HG03139 (cell line): ENCODE measurements around the gene ARHGAP33.
"Not testable (repeated sequence)": the region's sequence is repeated elsewhere in the genome, so short reads cannot be mapped to it uniquely, and the experiment has no call there.

ENCODE experiments used
- ATAC-seq: cut with Tn5 transposase; IDR thresholded peaks from one replicate; pipeline ENCODE4 v1.9.1; 2021; ENCODE audit not compliant: unreplicated experiment

The ARHGAP33 gene

DNA sequence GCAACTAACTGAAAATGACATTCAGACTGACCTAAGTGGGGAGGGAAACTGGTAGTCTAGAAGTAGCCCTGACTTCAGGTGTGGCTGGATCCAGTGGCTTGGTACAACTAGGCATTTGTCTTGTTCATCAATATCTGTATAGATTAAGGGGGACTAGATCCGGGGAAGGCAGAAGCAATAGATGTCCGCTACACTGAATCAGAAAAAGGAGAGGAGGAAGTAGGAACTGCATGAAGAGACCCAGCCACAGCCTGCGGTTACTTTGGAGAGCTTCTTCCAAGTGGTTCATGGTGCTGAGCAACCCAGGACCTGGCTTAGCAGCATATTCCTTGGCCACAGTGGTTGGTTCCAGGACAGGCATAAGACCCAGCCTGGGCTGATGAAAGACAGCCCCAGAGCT, 47.2 kb downstream of the ARHGAP33 start:
- ATAC-seq, result no peak

DNA sequence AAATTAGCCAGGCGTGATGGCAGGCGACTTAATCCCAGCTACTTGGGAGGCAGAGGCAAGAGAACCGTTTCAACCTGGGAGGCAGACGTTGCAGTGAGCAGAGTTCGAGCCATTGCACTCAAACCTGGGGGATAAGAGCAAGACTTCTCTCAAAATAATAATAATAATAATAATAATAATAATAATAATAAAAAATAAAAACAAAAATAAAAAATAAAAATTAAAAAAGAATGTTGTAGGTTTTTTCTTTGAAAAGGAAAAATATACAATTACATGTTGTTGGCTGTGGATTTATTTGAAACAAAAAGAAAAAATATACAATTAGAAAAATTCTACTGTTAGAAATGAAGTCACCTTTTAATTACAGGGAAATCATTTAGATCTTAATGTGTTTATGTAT, 48.8 kb downstream of the ARHGAP33 start:
- no peak for ATAC-seq

DNA sequence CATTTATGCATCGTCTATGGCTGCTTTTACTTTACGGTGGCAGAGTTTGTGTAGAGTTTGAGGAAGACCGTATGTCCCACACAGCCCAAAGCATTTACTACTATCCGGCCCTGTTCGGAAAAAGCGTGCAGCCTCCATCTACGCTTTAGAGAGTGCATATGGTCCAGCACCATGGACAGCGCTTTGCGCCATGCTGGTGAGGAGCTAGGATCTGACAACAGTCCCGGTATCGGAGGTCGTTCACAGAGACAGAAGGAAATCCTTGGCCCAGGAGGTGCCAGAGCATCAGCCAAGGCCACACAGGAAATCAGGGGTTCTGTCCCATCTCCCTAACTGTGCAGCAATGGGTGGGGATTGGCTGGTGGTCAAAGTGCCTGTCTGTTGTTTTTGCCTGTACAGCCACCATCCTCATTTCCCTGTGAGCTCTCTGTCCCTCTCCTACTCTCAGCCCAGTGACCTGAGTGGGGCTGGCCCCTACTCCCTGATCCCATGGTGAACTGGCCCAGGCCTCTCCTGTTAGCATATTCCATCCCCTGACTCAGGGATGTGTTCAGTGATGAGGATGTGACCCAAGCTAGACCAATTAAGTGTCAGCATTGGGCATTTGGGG, 53.4 kb downstream of the ARHGAP33 start:
- ATAC-seq, result no peak

DNA sequence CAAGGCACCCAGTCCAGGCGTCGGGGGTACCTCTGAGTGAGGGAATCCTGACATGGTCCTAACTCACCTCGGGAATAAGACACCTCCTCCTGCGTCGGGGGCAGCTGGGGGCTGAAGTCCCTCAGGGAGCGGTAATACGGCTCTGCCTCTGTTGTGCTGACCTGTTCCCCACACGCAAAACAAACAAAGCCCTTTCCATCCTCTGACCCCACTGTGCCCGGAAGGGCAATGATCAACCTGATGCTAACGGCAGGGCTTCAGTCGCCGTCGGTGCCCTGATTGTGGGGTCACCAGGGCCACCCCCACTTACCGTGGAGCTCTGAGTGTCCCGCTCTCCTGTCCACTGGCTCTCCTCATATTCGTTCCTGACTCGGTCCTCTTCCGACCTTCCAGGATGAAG, 55.6 kb downstream of the ARHGAP33 start:
- ATAC-seq, result no peak

DNA sequence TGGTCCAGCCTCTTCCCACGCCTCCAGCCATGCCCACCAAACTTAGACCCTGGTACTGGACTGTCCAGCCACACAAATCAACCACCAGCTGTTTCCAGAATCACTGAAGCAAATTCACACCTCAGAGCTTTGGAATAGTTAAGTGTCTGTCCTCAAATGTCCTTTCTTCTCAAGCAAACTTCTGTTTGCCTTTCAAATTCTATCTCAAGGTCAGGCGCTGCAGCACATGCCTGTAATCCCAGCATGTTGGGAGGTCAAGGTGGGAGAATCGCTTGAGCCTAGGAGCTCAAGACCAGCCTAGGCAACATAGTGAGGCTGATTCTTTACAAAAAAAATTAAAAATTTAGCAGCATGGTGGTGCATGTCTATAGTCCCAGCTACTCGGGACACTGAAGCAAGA, 56.7 kb downstream of the ARHGAP33 start:
- ATAC-seq, result no peak

DNA sequence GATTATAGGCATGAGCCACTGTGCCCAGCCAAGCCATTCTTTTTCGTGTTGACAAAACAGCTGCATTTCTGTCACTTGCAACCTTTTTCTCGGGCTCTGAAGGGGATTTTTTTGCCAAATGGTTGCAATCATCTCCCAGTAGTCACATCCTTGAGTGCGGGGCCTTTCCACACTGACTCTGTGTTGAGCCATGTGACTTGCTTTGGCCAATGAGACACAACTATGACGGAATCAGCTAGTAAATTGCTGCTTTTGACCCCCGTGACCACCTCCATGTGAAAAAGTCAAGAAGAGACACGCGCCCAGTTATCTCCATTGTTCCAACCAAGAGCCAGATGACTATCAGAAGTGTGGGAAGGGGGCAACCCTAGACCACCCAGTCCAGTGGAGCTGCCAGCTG, 58.6 kb downstream of the ARHGAP33 start:
- ATAC-seq, result no peak

DNA sequence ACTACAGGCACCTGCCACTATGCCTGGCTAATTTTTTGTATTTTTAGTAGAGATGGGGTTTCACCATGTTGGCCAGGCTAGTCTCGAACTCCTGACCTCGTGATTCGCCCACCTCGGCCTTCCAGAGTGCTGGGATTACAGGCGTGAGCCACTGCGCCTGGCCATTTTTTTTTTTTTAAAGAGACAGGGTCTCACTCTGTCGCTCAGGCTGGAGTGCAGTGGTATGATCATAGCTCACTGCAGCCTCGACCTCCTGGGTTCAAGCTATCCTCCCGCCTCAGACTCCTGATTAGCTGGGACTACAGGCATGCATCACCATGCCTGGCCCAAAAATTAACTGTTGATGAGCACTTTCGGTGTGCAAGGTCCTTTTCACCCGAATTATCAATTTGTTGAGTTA, 60.7 kb downstream of the ARHGAP33 start:
- not testable (repeated sequence) for ATAC-seq
